D721Med (cell line): Measurements from ENCODE around the gene PIK3R1.

Experiments used
- DNase-seq: peaks from one replicate; pipeline ENCODE4 v3.0.0; 2011; ENCODE audit warnings: low spot score; ENCODE audit not compliant: insufficient read length
- FAIRE-seq: peaks from 2 replicates; lab custom pipeline; 2011; peaks lifted over from hg19 to GRCh38; lab: Jason Lieb, UNC
- CTCF ChIP-seq: IDR thresholded peaks from 2 replicates; pipeline ENCODE4 v1.5.1; 2012; ENCODE audit warnings: mild to moderate bottlenecking, control low read depth; ENCODE audit not compliant: insufficient read depth; ENCODE audit errors: missing control alignments

PIK3R1 gene

DNA sequence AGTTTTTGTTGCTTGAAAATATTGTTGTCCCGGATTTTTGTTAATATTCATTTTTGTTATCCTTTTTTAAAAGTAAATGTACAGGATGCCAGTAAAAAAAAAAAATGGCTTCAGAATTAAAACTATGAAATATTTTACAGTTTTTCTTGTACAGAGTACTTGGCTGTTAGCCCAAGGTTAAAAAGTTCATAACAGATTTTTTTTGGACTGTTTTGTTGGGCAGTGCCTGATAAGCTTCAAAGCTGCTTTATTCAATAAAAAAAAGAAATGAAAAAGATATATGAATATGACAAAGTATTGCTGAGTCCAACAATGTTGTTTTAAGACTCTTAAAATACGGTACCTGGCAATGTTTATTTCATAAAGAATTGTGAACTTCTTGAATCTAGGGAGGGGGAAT lies 82.9 kb downstream of the PIK3R1 start:
- FAIRE-seq = no peak
- no peak for TF ChIP-seq CTCF
- no peak for DNase-seq

DNA sequence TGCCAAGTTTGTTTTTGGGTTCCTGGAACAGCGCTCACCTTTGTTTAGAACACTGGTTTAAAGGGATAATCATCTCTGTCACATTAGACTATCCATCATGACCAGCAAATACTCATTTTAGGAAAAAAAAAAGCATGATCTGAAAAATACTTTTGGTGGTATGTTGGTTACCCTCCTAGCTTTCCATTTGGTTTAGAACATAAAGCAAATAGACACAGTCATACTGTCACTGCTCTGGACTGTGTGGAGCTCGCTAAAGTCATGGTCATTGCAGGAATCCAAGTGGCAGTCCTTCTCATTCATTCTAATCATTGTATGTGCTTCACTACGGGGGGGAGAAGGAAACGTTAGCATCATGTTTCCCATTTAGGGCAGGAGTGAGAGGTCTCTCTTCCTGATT lies 83.5 kb downstream of the PIK3R1 start:
- FAIRE-seq (no peak), DNase-seq (no peak)
- TF ChIP-seq CTCF = no peak

DNA sequence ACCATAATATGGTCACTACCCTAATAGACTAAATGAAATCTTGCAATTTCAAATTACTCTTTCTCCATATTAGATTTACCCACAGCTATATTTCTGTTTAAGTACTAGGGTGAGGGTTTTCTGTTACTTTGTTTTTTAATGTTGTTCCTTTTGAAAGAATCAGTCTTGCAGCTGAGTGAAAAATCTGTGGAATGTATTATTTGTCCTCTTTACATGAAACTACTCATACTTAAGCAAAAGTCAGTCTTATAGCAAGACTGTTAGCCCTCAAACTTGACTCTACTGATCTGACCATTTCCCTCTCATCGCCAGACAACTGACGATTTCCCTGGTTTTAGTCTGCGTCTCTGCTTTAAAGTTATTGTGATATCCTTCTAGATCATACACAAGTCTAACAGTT lies 84.0 kb downstream of the PIK3R1 start:
- TF ChIP-seq CTCF = no peak
- FAIRE-seq (no peak), DNase-seq (no peak)

GRCh38 chr5:68303038-68303738 lies 87.6 kb downstream of the PIK3R1 start:
- FAIRE-seq = no peak
- DNase-seq = no peak
- no peak for TF ChIP-seq CTCF

GRCh38 chr5:68303754-68304420 lies 88.3 kb downstream of the PIK3R1 start:
- FAIRE-seq = no peak
- no peak for TF ChIP-seq CTCF
- no peak for DNase-seq

GRCh38 chr5:68304421-68305052 lies 89.0 kb downstream of the PIK3R1 start:
- DNase-seq (no peak), FAIRE-seq (no peak)
- TF ChIP-seq CTCF = no peak
